ENCODE data around the gene SOX6. TPM values are rescaled to one million over a fixed set of nuclear protein-coding genes. Genes with fewer than 3 reads are reported as not detected.
"Not testable (repeated sequence)": the region's sequence is repeated elsewhere in the genome, so short reads cannot be mapped to it uniquely, and the experiment has no call there.

The SOX6 gene
- total and polyA plus RNA-seq, 2 experiments from 2014 or later: 0.03 to 0.66 TPM

DNA sequence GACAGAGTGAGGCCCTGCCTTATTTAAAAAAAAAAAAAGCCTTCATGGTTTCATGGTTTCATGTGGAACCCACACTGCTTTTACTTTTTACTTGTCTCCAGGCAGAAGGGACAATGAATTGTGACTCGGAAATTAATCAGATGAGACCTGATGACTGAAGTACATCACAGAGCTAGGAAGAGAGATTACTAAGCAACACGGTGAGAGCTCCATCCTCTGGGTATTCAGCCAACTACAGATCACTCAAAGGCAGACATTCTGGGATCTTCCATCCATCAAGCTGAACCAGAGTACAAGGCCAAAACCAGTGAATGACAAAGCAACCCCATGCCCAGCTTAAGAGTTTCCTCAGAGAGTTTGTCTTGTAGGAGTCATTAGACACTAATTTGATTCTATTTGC is 433.2 kb downstream of the SOX6 start:
- no peaks in the 10 kb centered on the region for H3K4me1 ChIP-seq (ENCODE audit: insufficient read depth)
- Mint-ChIP-seq H3K9me3 (no peaks in the 10 kb centered on the region), H3K27ac (no peak overlapping the region), H3K4me3 (no peak overlapping the region), H3K27me3 (ENCODE audit: insufficient read depth, low read depth, poor library complexity) (peaks cover 6% of the 10 kb centered on the region), H3K36me3 (ENCODE audit: low read depth) (no peaks in the 10 kb centered on the region), H3K4me1 (no peaks in the 10 kb centered on the region)
- no peak overlapping the region for H3K4me3 ChIP-seq
- H3K4me2 ChIP-seq: no peak overlapping the region
- H3K27me3 ChIP-seq (ENCODE audit: insufficient read depth): no peaks in the 10 kb centered on the region
- no peak overlapping the region for H2AFZ ChIP-seq
- H4K20me1 ChIP-seq (replicated peaks; ENCODE audit: insufficient read depth): no peaks in the 10 kb centered on the region
- peak; percentile 77 for ATAC-seq
- H3K9me2 ChIP-seq (ENCODE audit: insufficient read depth): peaks cover 3% of the 10 kb centered on the region; the same call in 1 of the 2 replicates
- no peaks in the 10 kb centered on the region for H3K36me3 ChIP-seq (ENCODE audit: insufficient read depth)
- TF ChIP-seq, protein P1, sequence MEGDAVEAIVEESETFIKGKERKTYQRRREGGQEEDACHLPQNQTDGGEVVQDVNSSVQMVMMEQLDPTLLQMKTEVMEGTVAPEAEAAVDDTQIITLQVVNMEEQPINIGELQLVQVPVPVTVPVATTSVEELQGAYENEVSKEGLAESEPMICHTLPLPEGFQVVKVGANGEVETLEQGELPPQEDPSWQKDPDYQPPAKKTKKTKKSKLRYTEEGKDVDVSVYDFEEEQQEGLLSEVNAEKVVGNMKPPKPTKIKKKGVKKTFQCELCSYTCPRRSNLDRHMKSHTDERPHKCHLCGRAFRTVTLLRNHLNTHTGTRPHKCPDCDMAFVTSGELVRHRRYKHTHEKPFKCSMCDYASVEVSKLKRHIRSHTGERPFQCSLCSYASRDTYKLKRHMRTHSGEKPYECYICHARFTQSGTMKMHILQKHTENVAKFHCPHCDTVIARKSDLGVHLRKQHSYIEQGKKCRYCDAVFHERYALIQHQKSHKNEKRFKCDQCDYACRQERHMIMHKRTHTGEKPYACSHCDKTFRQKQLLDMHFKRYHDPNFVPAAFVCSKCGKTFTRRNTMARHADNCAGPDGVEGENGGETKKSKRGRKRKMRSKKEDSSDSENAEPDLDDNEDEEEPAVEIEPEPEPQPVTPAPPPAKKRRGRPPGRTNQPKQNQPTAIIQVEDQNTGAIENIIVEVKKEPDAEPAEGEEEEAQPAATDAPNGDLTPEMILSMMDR (conservative IDR thresholded peaks at IDR 0.05; ENCODE audit: low read depth in 2 of 2): peak; percentile 24 to 57; a peak in 3 of 4 replicates
- TF ChIP-seq CREB1 (CRISPR knock-in tag; IDR thresholded peaks at IDR 0.05; ENCODE audit: low read depth) (no peak), ZNF114 (CRISPR knock-in tag; IDR thresholded peaks at IDR 0.05) (no peak), STAT1 (IDR thresholded peaks at IDR 0.05; ENCODE audit: unreplicated experiment) (no peak)
- H3F3A ChIP-seq (replicated peaks; ENCODE audit: low read depth): no peaks in the 10 kb centered on the region
- peak; percentile 41 for DNase-seq (ENCODE audit: low spot score)
- no peaks in the 10 kb centered on the region for H3K79me2 ChIP-seq (replicated peaks; ENCODE audit: insufficient read depth)
- no peak overlapping the region for H3K27ac ChIP-seq (ENCODE audit: low read depth)

DNA sequence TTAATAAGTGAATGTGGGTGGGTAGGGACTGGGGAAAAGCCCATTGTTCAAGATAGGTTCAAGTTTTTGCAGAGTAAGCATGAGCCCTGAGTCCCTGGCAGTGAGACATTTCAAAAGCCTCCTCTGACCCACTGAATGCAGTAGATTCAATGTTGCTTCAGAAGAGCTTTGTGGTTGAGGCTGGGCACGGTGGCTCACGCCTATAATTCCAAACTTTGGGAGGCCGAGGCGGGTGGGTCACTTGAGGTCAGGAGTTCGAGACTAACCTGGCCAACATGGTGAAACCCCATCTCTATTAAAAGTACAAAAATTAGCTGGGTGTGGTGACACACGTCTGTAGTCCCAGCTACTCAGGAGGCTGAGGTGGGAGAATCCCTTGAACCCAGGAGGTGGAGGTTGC is 433.6 kb downstream of the SOX6 start:
- not testable (repeated sequence) for H3K4me1 Mint-ChIP-seq; H3F3A ChIP-seq (replicated peaks; ENCODE audit: low read depth); H2AFZ ChIP-seq; H3K4me2 ChIP-seq; H3K36me3 Mint-ChIP-seq (ENCODE audit: low read depth); H3K27me3 ChIP-seq (ENCODE audit: insufficient read depth); H3K4me1 ChIP-seq (ENCODE audit: insufficient read depth); H3K9me3 Mint-ChIP-seq; H3K36me3 ChIP-seq (ENCODE audit: insufficient read depth); ATAC-seq; H3K4me3 ChIP-seq; H3K79me2 ChIP-seq (replicated peaks; ENCODE audit: insufficient read depth); H3K4me3 Mint-ChIP-seq; H3K27me3 Mint-ChIP-seq (ENCODE audit: insufficient read depth, low read depth, poor library complexity); H3K9me2 ChIP-seq (ENCODE audit: insufficient read depth); H4K20me1 ChIP-seq (replicated peaks; ENCODE audit: insufficient read depth); DNase-seq (ENCODE audit: low spot score); H3K27ac Mint-ChIP-seq; H3K27ac ChIP-seq (ENCODE audit: low read depth)

DNA sequence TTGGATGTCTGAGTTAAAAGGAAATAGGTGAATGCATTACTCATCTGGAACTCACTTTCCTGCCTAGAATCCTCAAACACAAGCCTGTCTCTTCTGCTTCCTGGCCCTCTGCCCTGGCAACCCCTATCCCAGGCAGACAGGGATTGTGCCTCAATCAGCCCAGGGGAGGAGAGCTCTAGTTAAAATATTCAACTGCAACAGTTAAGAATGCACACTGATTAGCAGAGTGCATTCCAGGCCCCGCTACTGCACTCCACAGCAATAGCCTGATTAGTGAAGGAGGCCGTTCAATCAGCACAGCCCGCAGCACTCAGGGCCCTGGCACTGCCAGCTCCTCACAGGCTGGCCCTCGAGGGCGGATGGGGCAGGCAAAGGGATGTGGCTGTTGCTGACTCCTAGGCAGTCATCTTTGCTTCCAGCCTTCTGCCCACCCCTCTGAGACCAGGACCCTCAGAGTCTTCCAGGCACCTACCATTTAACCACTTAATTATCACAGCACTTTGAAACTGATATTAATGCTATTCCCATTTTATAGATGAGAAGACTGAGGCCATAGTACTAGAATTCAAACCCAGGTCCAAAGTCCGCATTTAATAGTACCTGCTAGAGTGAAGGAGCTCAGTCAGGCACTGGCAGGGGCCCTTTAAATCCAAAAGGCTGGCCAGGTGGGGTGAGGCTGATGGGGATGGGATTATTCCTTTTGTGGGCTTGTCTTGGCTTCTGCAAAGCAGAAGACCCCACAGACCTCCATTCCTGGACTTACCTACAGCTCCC is 435.3 kb downstream of the SOX6 start:
- Mint-ChIP-seq H3K36me3 (ENCODE audit: low read depth) (no peaks in the 10 kb centered on the region), H3K4me3 (no peak overlapping the region), H3K9me3 (no peaks in the 10 kb centered on the region), H3K27ac (no peak overlapping the region), H3K4me1 (no peaks in the 10 kb centered on the region), H3K27me3 (ENCODE audit: insufficient read depth, low read depth, poor library complexity) (peaks cover 6% of the 10 kb centered on the region)
- DNase-seq (ENCODE audit: low spot score) (no peak), ATAC-seq (no peak)
- Histone ChIP-seq H4K20me1 (replicated peaks; ENCODE audit: insufficient read depth) (no peaks in the 10 kb centered on the region), H2AFZ (no peak overlapping the region), H3K36me3 (ENCODE audit: insufficient read depth) (no peaks in the 10 kb centered on the region), H3K79me2 (replicated peaks; ENCODE audit: insufficient read depth) (no peaks in the 10 kb centered on the region), H3K9me2 (ENCODE audit: insufficient read depth) (no peaks in the 10 kb centered on the region), H3K27me3 (ENCODE audit: insufficient read depth) (no peaks in the 10 kb centered on the region), H3K4me3 (no peak overlapping the region), H3K27ac (ENCODE audit: low read depth) (no peak overlapping the region), H3F3A (replicated peaks; ENCODE audit: low read depth) (no peaks in the 10 kb centered on the region), H3K4me1 (ENCODE audit: insufficient read depth) (no peaks in the 10 kb centered on the region), H3K4me2 (no peak overlapping the region)
- TF ChIP-seq ZNF331 (CRISPR knock-in tag; IDR thresholded peaks at IDR 0.05; ENCODE audit: low read depth) (no peak), NANOG (IDR thresholded peaks at IDR 0.05; ENCODE audit: borderline replicate concordance) (no peak), EZH2 (IDR thresholded peaks at IDR 0.05; ENCODE audit: low read depth, unreplicated experiment) (no peak), POLR2AphosphoS5 (IDR thresholded peaks at IDR 0.05; ENCODE audit: low read depth) (no peak), JUNB (IDR thresholded peaks at IDR 0.05; ENCODE audit: unreplicated experiment) (no peak), ZNF114 (CRISPR knock-in tag; IDR thresholded peaks at IDR 0.05) (no peak)

Measured in GM23338 (cell line).